WTC11 (cell line): ENCODE results near the gene SLC44A1. TPM values are rescaled to one million over a fixed set of nuclear protein-coding genes. Genes with fewer than 3 reads are reported as not detected.

Experiments
- ATAC-seq: fragments of 200-7000 bp; cut with Tn5 transposase; 2 replicates; pipeline ENCODE4 v1.10.0; 2021; ENCODE audit warnings: mild to moderate bottlenecking, moderate library complexity
- CTCF ChIA-PET: fragments of 300-600 bp; sonication (Branson Sonifier 250); formaldehyde crosslinking; loops from one replicate; lab custom pipeline; 2021; ENCODE audit warnings: antibody characterized with exemption; lab: Charles Lee
- POLR2A ChIA-PET: fragments of 350-600 bp; sonication (Branson Sonifier 250); formaldehyde crosslinking; loops from one replicate; lab custom pipeline; 2021; ENCODE audit warnings: antibody characterized with exemption; lab: Charles Lee
- DNase-seq: peaks from one replicate; pipeline ENCODE4 v3.0.0; 2021; ENCODE audit warnings: low spot score
- H3K27ac Mint-ChIP-seq: 2 replicates; pipeline ENCODE4 v1.8.0; 2021; ENCODE audit warnings: mixed read lengths
- H3K27me3 Mint-ChIP-seq: 2 replicates; pipeline ENCODE4 v1.8.0; 2021; ENCODE audit warnings: low read depth, mild to moderate bottlenecking, moderate library complexity, mixed read lengths
- H3K36me3 Mint-ChIP-seq: 2 replicates; pipeline ENCODE4 v1.8.0; 2021; ENCODE audit warnings: mixed read lengths
- H3K4me1 Mint-ChIP-seq: 2 replicates; pipeline ENCODE4 v1.8.0; 2022; ENCODE audit warnings: mixed read lengths
- H3K4me3 Mint-ChIP-seq: 2 replicates; pipeline ENCODE4 v1.8.0; 2021; ENCODE audit warnings: mild to moderate bottlenecking, moderate library complexity, mixed read lengths
- H3K9me3 Mint-ChIP-seq: 2 replicates; pipeline ENCODE4 v1.8.0; 2021; ENCODE audit warnings: mixed read lengths
- ATF1 ChIP-seq: sonication (generic); formaldehyde crosslinking; IDR thresholded peaks from 2 replicates; pipeline ENCODE4 v1.8.1; 2023; ENCODE audit warnings: mild to moderate bottlenecking, moderate library complexity, missing genetic modification reagents
- ATF2 ChIP-seq: sonication (generic); formaldehyde crosslinking; IDR thresholded peaks from 2 replicates; pipeline ENCODE4 v1.8.1; 2022; ENCODE audit warnings: low read depth, missing genetic modification reagents, borderline replicate concordance
- ATF3 ChIP-seq: sonication (generic); formaldehyde crosslinking; conservative IDR thresholded peaks from 2 replicates; pipeline ENCODE4 v1.8.1; 2022; ENCODE audit warnings: mild to moderate bottlenecking, missing genetic modification reagents
- CREB1 ChIP-seq: sonication (generic); formaldehyde crosslinking; IDR thresholded peaks from 2 replicates; pipeline ENCODE4 v1.8.0; 2023; ENCODE audit warnings: mild to moderate bottlenecking, missing genetic modification reagents
- CREM ChIP-seq: sonication (generic); formaldehyde crosslinking; IDR thresholded peaks from 2 replicates; pipeline ENCODE4 v1.8.1; 2022; ENCODE audit warnings: mild to moderate bottlenecking, missing genetic modification reagents, moderate library complexity
- E2F5 ChIP-seq: sonication (generic); formaldehyde crosslinking; IDR thresholded peaks from 2 replicates; pipeline ENCODE4 v1.8.1; 2022; ENCODE audit warnings: mild to moderate bottlenecking, moderate library complexity, missing genetic modification reagents
- ESRRA ChIP-seq: sonication (generic); formaldehyde crosslinking; IDR thresholded peaks from 2 replicates; pipeline ENCODE4 v1.8.1; 2022; ENCODE audit warnings: mild to moderate bottlenecking, missing genetic modification reagents, borderline replicate concordance
- FOXP1 ChIP-seq: sonication (generic); formaldehyde crosslinking; IDR thresholded peaks from 2 replicates; pipeline ENCODE4 v1.8.0; 2022; ENCODE audit warnings: missing genetic modification reagents, mild to moderate bottlenecking, moderate library complexity, borderline replicate concordance
- FOXP4 ChIP-seq: sonication (generic); formaldehyde crosslinking; IDR thresholded peaks from 2 replicates; pipeline ENCODE4 v1.8.0; 2022; ENCODE audit warnings: mild to moderate bottlenecking, missing genetic modification reagents
- NR2C2 ChIP-seq: sonication (generic); formaldehyde crosslinking; IDR thresholded peaks from 2 replicates; pipeline ENCODE4 v1.8.0; 2022; ENCODE audit warnings: mild to moderate bottlenecking, missing genetic modification reagents
- USF1 ChIP-seq: sonication (generic); formaldehyde crosslinking; IDR thresholded peaks from 2 replicates; pipeline ENCODE4 v1.8.0; 2022; ENCODE audit warnings: mild to moderate bottlenecking, missing genetic modification reagents
- USF2 ChIP-seq: sonication (generic); formaldehyde crosslinking; IDR thresholded peaks from 2 replicates; pipeline ENCODE4 v1.8.1; 2023; ENCODE audit warnings: mild to moderate bottlenecking, missing genetic modification reagents, moderate library complexity
- ZBTB21 ChIP-seq: sonication (generic); formaldehyde crosslinking; IDR thresholded peaks from 2 replicates; pipeline ENCODE4 v1.8.1; 2023; ENCODE audit warnings: mild to moderate bottlenecking, missing genetic modification reagents, borderline replicate concordance
- ZNF121 ChIP-seq: sonication (generic); formaldehyde crosslinking; IDR thresholded peaks from 2 replicates; pipeline ENCODE4 v1.8.0; 2023; ENCODE audit warnings: missing genetic modification reagents
- ZNF138 ChIP-seq: sonication (generic); formaldehyde crosslinking; conservative IDR thresholded peaks from 2 replicates; pipeline ENCODE4 v1.8.1; 2022; ENCODE audit warnings: mild to moderate bottlenecking, moderate library complexity, missing genetic modification reagents
- ZNF219 ChIP-seq: sonication (generic); formaldehyde crosslinking; IDR thresholded peaks from 2 replicates; pipeline ENCODE4 v1.8.0; 2023; ENCODE audit warnings: missing genetic modification reagents, mild to moderate bottlenecking, borderline replicate concordance
- ZNF281 ChIP-seq: sonication (generic); formaldehyde crosslinking; IDR thresholded peaks from 2 replicates; pipeline ENCODE4 v1.8.0; 2023; ENCODE audit warnings: mild to moderate bottlenecking, missing genetic modification reagents
- ZNF416 ChIP-seq: fragments of 250-450 bp; sonication (Bioruptor Pico); IDR thresholded peaks from 2 replicates; pipeline ENCODE4 v1.9.0; 2021; ENCODE audit warnings: mild to moderate bottlenecking, inconsistent platforms
- ZNF425 ChIP-seq: fragments of 250-450 bp; sonication (Bioruptor Pico); conservative IDR thresholded peaks from 2 replicates; pipeline ENCODE4 v1.9.0; 2021; ENCODE audit warnings: mild to moderate bottlenecking
- ZNF512 ChIP-seq: sonication (generic); formaldehyde crosslinking; IDR thresholded peaks from 2 replicates; pipeline ENCODE4 v1.8.1; 2022; ENCODE audit warnings: missing genetic modification reagents, borderline replicate concordance
- total RNA-seq: library from RNA; stranded (reverse); gene quantifications from 3 replicates; pipeline ENCODE4 v1.2.3, GENCODE V29; 2021

The SLC44A1 gene
- total RNA-seq, 1 experiment from 2014 or later = 48.9 TPM

GRCh38 chr9:105309531-105309931 is 65.1 kb downstream of the SLC44A1 start:
- TF ChIP-seq CREM = no peak
- no peak for TF ChIP-seq USF2 (CRISPR knock-in tag)
- no peak for TF ChIP-seq ZNF425 (CRISPR knock-in tag)
- TF ChIP-seq FOXP4 = no peak
- no peak for TF ChIP-seq ATF3 (CRISPR knock-in tag)
- TF ChIP-seq NR2C2 (CRISPR knock-in tag) = no peak
- TF ChIP-seq ZNF138 (CRISPR knock-in tag) = no peak
- TF ChIP-seq USF1 = no peak
- TF ChIP-seq CREB1 (CRISPR knock-in tag) = no peak
- TF ChIP-seq ATF2 (CRISPR knock-in tag) = no peak
- TF ChIP-seq ATF1 (CRISPR knock-in tag) = no peak
- no peak for TF ChIP-seq ZNF219 (CRISPR knock-in tag)
- no peak for TF ChIP-seq E2F5 (CRISPR knock-in tag)
- TF ChIP-seq ZNF416 (CRISPR knock-in tag) = no peak
- no peak for TF ChIP-seq ESRRA (CRISPR knock-in tag)
- TF ChIP-seq ZBTB21 (CRISPR knock-in tag) = no peak
- TF ChIP-seq ZNF121 (CRISPR knock-in tag) = no peak
- no peak for TF ChIP-seq ZNF281 (CRISPR knock-in tag)
- TF ChIP-seq FOXP1 = no peak
- no peak for TF ChIP-seq ZNF512 (CRISPR knock-in tag)
- TF ChIP-seq, all 79 proteins: peak for 0
- Mint-ChIP-seq H3K27ac (no peak overlapping the region), H3K27me3 (no peaks in the 10 kb centered on the region), H3K4me1 (peaks cover 32% of the 10 kb centered on the region), H3K36me3 (no peaks in the 10 kb centered on the region), H3K4me3 (no peak overlapping the region), H3K9me3 (no peaks in the 10 kb centered on the region)
- CTCF ChIA-PET = interaction anchor here (1.3 kb wide), 1 partner anchor 65 kb away, joined by 5 read pairs; the partner anchor contains the start of gene SLC44A1
- DNase-seq (no peak), ATAC-seq (no peak)
- POLR2A ChIA-PET = no interaction called here
